Measurements from ENCODE around the gene SLC38A8. TPM values are rescaled to one million over a fixed set of nuclear protein-coding genes. Genes with fewer than 3 reads are reported as not detected.

SLC38A8 gene
- total RNA-seq, 1 experiment from 2014 or later = 0.35 TPM

DNA sequence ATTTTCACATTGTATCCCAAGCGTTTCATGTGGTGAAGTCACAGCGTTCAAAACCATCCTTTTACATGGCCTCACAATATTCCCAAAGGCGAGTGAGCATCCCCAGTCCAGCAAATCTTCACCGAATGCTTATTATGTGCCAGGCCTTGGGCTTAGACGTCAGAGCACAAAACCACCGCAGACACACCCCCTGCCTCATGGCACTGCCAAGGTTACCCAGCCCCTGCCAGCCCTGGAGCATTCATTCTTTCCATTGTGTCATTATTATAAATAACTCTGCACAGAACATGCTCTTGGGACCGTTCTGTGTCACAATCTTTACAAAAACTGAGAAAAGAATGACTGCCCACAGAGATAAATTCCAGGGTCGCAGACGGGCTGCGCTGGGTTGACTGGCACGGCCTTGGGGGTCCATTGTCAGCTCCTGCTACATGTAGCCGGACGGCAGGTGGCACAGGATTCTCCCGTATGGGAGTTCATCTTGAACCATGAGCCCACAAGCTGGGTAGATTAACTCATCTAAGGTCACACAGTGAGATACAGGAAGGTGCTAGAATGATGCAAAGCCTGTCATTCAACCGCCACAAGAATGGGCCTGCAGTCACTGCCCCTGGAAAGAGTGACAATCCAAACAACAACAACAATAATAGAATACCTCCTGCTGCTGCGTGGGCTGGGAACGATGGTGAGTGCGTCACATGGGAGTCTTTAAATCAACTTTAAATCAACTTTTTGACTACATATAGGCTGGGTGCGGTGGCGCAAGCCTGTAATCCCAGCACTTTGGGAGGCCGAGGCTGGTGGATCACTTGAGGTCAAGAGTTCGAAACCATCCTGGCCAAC lies 79.1 kb downstream of the SLC38A8 start:
- H3K56ac ChIP-seq (ENCODE audit: insufficient read length, low read depth, low read length) = no peak overlapping the region
- H3K18ac ChIP-seq (ENCODE audit: insufficient read length, low read depth, low read length) = no peak overlapping the region
- H4K91ac ChIP-seq (ENCODE audit: insufficient read length, low read depth, low read length) = no peak overlapping the region

More for the DNA sequence above, 79.1 kb downstream of the SLC38A8 start:
- Histone ChIP-seq H3K79me2 (ENCODE audit: insufficient read depth, low read length) (no peaks in the 10 kb centered on the region), H3K79me1 (ENCODE audit: insufficient read depth, low read depth, low read length, poor library complexity, severe bottlenecking) (no peaks in the 10 kb centered on the region), H2BK5ac (ENCODE audit: insufficient read length, low read length) (no peak overlapping the region), H3K9ac (ENCODE audit: extremely low read depth, insufficient read length, low read length) (no peak overlapping the region), H3K4me1 (ENCODE audit: insufficient read depth, low read length) (no peaks in the 10 kb centered on the region), H3K4ac (ENCODE audit: low read depth, low read length) (no peak overlapping the region), H4K20me1 (ENCODE audit: control insufficient read depth, insufficient read depth, insufficient read length) (peaks cover 3% of the 10 kb centered on the region), H3K27me3 (ENCODE audit: insufficient read depth, low read length) (no peaks in the 10 kb centered on the region), H2BK120ac (ENCODE audit: low read depth, low read length, poor library complexity, severe bottlenecking) (no peak overlapping the region), H4K5ac (ENCODE audit: insufficient read length, low read depth, low read length) (no peak overlapping the region), H3K23me2 (ENCODE audit: insufficient read length, low read depth, low read length, poor library complexity, severe bottlenecking) (no peaks in the 10 kb centered on the region), H3K14ac (ENCODE audit: insufficient read depth, low read length) (no peak overlapping the region), H2BK15ac (ENCODE audit: low read depth, low read length) (no peak overlapping the region), H4K8ac (replicated peaks; ENCODE audit: insufficient read length, low read depth, low read length) (no peak overlapping the region), H3T11ph (ENCODE audit: low read length) (no peak overlapping the region), H3K23ac (ENCODE audit: insufficient read length, low read depth, low read length) (no peak overlapping the region), H3K27ac (ENCODE audit: insufficient read length, low read depth, low read length) (no peak overlapping the region), H3K9me3 (ENCODE audit: control insufficient read depth, low read depth, low read length) (no peaks in the 10 kb centered on the region), H2AFZ (ENCODE audit: low read length) (no peak overlapping the region), H3K4me2 (ENCODE audit: insufficient read depth, insufficient read length, low read length) (no peak overlapping the region), H2AK5ac (ENCODE audit: insufficient read length, low read length) (no peak overlapping the region), H2BK12ac (ENCODE audit: insufficient read length, low read depth, low read length) (no peak overlapping the region), H2BK20ac (ENCODE audit: low read depth, low read length, poor library complexity, severe bottlenecking) (no peak overlapping the region)
- Mint-ChIP-seq H3K9me3 (no peaks in the 10 kb centered on the region; a peak in 1 of 5 replicates), H3K4me3 (no peak overlapping the region), H3K4me1 (peaks cover 3 to 8% of the 10 kb centered on the region in 2 experiments; a peak in 2 of 4 replicates), H3K36me3 (ENCODE audit: insufficient read depth in 1 of 3, low read depth in 3 of 3) (peaks cover 0 to 2% (median 0%) of the 10 kb centered on the region in 3 experiments; a peak in 1 of 7 replicates), H3K27me3 (ENCODE audit: low read depth) (no peaks in the 10 kb centered on the region), H3K27ac (no peak overlapping the region)
- no peak for DNase-seq
- TF ChIP-seq, protein P1, sequence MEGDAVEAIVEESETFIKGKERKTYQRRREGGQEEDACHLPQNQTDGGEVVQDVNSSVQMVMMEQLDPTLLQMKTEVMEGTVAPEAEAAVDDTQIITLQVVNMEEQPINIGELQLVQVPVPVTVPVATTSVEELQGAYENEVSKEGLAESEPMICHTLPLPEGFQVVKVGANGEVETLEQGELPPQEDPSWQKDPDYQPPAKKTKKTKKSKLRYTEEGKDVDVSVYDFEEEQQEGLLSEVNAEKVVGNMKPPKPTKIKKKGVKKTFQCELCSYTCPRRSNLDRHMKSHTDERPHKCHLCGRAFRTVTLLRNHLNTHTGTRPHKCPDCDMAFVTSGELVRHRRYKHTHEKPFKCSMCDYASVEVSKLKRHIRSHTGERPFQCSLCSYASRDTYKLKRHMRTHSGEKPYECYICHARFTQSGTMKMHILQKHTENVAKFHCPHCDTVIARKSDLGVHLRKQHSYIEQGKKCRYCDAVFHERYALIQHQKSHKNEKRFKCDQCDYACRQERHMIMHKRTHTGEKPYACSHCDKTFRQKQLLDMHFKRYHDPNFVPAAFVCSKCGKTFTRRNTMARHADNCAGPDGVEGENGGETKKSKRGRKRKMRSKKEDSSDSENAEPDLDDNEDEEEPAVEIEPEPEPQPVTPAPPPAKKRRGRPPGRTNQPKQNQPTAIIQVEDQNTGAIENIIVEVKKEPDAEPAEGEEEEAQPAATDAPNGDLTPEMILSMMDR (conservative IDR thresholded peaks at IDR 0.05) = no peak
- whole genome bisulfite sequencing (ENCODE audit: extremely low coverage, insufficient read length, low lambda C conversion rate) = no CpG with 5 or more reads among the region's 22 CpGs
